Activated CD8-positive, alpha-beta T cell treated with anti-CD3 and anti-CD28 coated beads for 36 hours (primary cell): ENCODE results near the gene ART5. TPM values are rescaled to one million over a fixed set of nuclear protein-coding genes. Genes with fewer than 3 reads are reported as not detected.
A peak's percentile ranks its signal among the peaks of the same experiment; 100 is the strongest.

Source experiments
- ATAC-seq: fragments of 200-7000 bp; cut with Tn5 transposase; one replicate; pipeline ENCODE4 v1.10.0; 2021; ENCODE audit warnings: mild to moderate bottlenecking, moderate library complexity
- CTCF ChIA-PET: fragments of 350-600 bp; sonication (Branson Sonifier 250); formaldehyde crosslinking; loops from one replicate; lab custom pipeline; 2021; ENCODE audit warnings: antibody characterized with exemption; lab: Charles Lee
- POLR2A ChIA-PET: fragments of 350-600 bp; sonication (Branson Sonifier 250); formaldehyde crosslinking; loops from one replicate; lab custom pipeline; 2021; ENCODE audit warnings: antibody characterized with exemption; lab: Charles Lee
- DNase-seq: peaks from one replicate; pipeline ENCODE4 v3.0.0-alpha.2; 2020
- H3K27ac Mint-ChIP-seq: one replicate; pipeline ENCODE4 v1.8.0; 2021; ENCODE audit warnings: mild to moderate bottlenecking, mixed read lengths
- H3K27me3 Mint-ChIP-seq: one replicate; pipeline ENCODE4 v1.8.0; 2021; ENCODE audit warnings: mixed read lengths
- H3K36me3 Mint-ChIP-seq: one replicate; pipeline ENCODE4 v1.8.0; 2021; ENCODE audit warnings: low read depth, mixed read lengths
- H3K4me1 Mint-ChIP-seq: one replicate; pipeline ENCODE4 v1.8.0; 2021; ENCODE audit warnings: low read depth, mixed read lengths
- H3K4me3 Mint-ChIP-seq: one replicate; pipeline ENCODE4 v1.8.0; 2021; ENCODE audit warnings: mild to moderate bottlenecking, moderate library complexity, mixed read lengths
- H3K9me3 Mint-ChIP-seq: one replicate; pipeline ENCODE4 v1.8.0; 2021; ENCODE audit warnings: mixed read lengths
- intact Hi-C: fragments of 100-400 bp; cut with micrococcal nuclease; formaldehyde crosslinking; loops from one replicate; pipeline ENCODE4 v1.10.0; 2022
- total RNA-seq, 2 experiments: library from RNA; stranded (reverse); gene quantifications; one replicate each; pipeline ENCODE4 v1.2.3, GENCODE V29; 2021
- TF ChIP-seq, protein P1 (sequence below): fragments of 200-600 bp; IDR thresholded peaks from one replicate; pipeline ENCODE4 v1.8.0; 2022; ENCODE audit warnings: antibody characterized with exemption, mild to moderate bottlenecking

ART5 gene
- total RNA-seq, 2 experiments from 2014 or later: not detected

DNA sequence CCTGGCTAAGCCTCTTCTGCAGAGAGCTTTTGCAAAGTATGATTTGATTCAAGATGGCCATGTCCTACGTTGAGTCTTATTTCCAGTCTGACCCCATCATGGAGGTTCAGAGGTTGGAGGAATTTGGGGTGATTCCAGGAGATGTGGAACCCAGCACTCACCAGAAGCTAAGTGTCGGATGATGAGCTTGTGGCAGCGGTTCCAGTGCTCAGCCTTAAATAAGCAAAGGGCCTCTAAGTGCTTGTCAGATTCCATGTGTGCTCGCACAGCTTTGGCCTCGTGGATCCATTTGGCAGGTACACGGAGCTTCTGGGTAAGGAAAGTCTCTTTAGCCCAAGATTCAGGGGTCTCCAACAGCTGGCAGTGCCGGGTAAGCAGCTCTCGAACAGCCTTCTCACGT, 41.2 kb upstream of the ART5 start:
- DNase-seq (no peak), ATAC-seq (no peak)
- Mint-ChIP-seq H3K9me3 (no peaks in the 10 kb centered on the region), H3K4me3 (no peak overlapping the region), H3K27ac (no peak overlapping the region), H3K36me3 (peaks cover 63% of the 10 kb centered on the region), H3K27me3 (no peaks in the 10 kb centered on the region), H3K4me1 (no peaks in the 10 kb centered on the region)
- TF ChIP-seq, protein P1, sequence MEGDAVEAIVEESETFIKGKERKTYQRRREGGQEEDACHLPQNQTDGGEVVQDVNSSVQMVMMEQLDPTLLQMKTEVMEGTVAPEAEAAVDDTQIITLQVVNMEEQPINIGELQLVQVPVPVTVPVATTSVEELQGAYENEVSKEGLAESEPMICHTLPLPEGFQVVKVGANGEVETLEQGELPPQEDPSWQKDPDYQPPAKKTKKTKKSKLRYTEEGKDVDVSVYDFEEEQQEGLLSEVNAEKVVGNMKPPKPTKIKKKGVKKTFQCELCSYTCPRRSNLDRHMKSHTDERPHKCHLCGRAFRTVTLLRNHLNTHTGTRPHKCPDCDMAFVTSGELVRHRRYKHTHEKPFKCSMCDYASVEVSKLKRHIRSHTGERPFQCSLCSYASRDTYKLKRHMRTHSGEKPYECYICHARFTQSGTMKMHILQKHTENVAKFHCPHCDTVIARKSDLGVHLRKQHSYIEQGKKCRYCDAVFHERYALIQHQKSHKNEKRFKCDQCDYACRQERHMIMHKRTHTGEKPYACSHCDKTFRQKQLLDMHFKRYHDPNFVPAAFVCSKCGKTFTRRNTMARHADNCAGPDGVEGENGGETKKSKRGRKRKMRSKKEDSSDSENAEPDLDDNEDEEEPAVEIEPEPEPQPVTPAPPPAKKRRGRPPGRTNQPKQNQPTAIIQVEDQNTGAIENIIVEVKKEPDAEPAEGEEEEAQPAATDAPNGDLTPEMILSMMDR: no peak
- CTCF ChIA-PET: interaction anchor here (2.8 kb wide), 1 partner anchor 126 kb away, joined by 8 read pairs; the partner anchor contains the start of gene PGAP2
- POLR2A ChIA-PET: no interaction called here
- intact Hi-C loops: no loop called here

DNA sequence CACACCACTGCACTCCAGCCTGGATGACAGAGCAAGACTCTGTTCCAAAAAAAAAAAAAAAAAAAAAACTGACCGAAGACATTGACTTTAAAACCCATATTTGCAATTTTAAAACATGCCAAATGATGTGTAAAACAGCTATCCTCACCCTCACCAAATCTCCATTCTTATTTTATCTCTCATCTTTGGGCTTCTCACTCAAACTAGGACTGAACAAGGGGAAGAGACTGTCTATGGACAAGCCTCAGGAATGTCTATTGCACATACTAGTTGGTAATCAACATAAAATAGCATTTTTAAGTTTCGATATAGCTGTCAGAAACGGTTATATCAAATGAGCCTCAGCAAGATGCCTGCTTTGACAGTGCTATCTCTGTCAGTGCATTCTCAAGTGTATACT, 37.3 kb upstream of the ART5 start:
- Mint-ChIP-seq H3K36me3 (peaks cover 64% of the 10 kb centered on the region), H3K4me3 (no peak overlapping the region), H3K4me1 (no peaks in the 10 kb centered on the region), H3K27me3 (no peaks in the 10 kb centered on the region), H3K9me3 (no peaks in the 10 kb centered on the region), H3K27ac (no peak overlapping the region)
- CTCF ChIA-PET: interaction anchor here (1.1 kb wide), 1 partner anchor 9 kb away, joined by 3 read pairs; no protein-coding TSS in a partner anchor
- DNase-seq (no peak), ATAC-seq (no peak)
- intact Hi-C loops: no loop called here
- POLR2A ChIA-PET: interaction anchor here (0.6 kb wide), 1 partner anchor 85 kb away, joined by 3 read pairs; no protein-coding TSS in a partner anchor
- TF ChIP-seq, protein P1: no peak

DNA sequence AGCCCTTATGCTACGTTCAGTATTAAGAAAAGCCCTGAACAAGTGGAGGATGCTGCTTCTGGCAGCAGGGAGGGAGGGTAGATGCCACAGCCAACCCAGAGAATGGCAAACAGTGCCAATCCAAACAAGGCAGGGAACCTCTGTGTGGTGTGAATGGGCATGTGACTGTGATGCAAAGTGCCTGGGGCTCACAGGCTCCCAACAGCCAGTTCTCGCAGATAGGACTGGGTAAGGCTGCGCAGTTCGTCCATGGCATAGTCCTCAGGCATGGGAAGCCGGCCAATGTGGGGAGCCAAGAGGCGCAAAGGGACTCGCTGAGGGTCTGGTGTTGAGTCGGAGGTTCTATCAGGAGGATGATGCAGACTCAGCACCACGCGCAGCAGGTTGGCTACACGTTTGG, 34.2 kb upstream of the ART5 start:
- ChIA-PET CTCF (interaction anchor here (2.7 kb wide), 1 partner anchor 131 kb away, joined by 7 read pairs; the partner anchor contains the start of gene PGAP2), POLR2A (no interaction called here)
- ATAC-seq (no peak), DNase-seq (no peak)
- TF ChIP-seq, protein P1: no peak
- H3K4me3 Mint-ChIP-seq: no peak overlapping the region
- no peaks in the 10 kb centered on the region for H3K27me3 Mint-ChIP-seq
- H3K36me3 Mint-ChIP-seq: peaks cover 47% of the 10 kb centered on the region
- intact Hi-C loops: no loop called here
- no peaks in the 10 kb centered on the region for H3K9me3 Mint-ChIP-seq
- H3K27ac Mint-ChIP-seq: no peak overlapping the region
- H3K4me1 Mint-ChIP-seq: no peaks in the 10 kb centered on the region

DNA sequence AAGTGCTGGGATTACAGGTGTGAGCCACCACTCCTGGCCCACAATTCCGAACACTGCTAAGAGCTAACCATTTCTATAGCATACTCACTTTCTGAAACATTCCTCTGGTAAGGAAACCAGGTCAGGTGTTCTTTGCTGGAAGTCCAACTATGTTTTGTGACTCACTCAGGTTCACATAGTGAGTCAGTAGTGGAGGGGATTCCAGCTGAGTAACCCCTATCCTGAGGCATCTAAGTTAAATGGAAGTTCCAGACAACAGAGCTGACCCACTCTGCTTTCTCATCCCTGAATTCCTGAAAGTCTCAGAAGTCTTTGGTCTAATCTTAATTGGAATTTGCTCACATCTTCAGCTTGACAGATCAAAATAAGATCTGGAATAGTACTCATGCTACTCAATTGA, 32.4 kb upstream of the ART5 start:
- ChIA-PET POLR2A (interaction anchor here (1.2 kb wide), 1 partner anchor 19 kb away, joined by 5 read pairs; no protein-coding TSS in a partner anchor), CTCF (no interaction called here)
- Mint-ChIP-seq H3K27ac (no peak overlapping the region), H3K4me1 (no peaks in the 10 kb centered on the region), H3K36me3 (peaks cover 44% of the 10 kb centered on the region), H3K9me3 (no peaks in the 10 kb centered on the region), H3K27me3 (no peaks in the 10 kb centered on the region), H3K4me3 (no peak overlapping the region)
- TF ChIP-seq, protein P1: no peak
- DNase-seq: no peak
- intact Hi-C loops: no loop called here
- no peak for ATAC-seq

DNA sequence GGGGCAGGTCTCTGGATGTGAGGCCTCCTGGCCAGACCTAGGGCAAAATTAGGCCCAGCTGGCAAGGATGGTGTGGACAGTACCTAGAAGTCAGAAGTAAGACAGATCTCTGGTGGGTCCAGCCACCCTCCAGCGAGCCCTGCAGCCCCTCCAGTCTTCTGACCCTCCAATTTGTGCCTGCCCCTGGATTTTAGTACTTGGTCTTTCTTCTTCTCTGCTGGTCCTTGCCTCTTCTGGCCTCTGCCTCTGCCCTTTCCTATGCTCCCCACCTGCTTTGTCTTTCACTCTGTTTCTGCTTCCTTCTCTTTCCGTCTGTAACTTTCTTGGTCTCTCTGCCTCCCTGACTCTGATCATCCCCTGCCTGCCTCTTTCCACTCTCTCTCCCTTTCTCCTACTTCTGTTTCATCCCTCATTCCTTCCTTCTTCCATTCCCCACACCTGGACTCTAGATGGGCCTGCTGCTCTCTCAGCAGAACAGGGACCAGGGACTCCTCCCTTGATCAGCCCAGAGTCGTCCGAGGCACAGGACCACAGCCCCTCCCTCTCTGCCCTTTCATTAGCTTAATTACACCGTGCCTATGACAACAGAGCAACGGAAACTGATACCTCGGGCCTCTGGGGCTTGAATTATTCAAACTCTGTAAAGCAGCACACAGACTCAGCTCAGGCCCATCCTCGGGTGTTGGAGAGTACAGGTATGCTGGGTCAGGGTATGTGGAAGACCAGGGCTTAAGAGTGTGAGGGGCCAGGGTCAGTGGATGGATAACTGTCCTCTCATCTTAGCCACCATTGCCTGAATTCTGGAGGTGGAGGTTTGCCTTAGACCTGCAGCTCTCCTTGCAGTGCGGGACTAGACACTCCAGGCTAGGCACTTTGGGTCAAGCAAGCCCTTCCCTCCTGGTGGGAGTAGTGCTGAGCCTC, 29.8 kb upstream of the ART5 start, which contains the start of gene CHRNA10:
Gene CHRNA10, minus strand, starts transcription at position 51 of the 921 bp plus-strand sequence. CDS start 72 bp downstream, outside the sequence.
- Mint-ChIP-seq H3K27me3 (no peaks in the 10 kb centered on the region), H3K4me1 (no peaks in the 10 kb centered on the region), H3K4me3 (no peak within 1 kb of the TSS), H3K9me3 (no peaks in the 10 kb centered on the region), H3K27ac (peak within 1 kb of the TSS; percentile 18), H3K36me3 (peaks cover 37% of the 10 kb centered on the region)
- TF ChIP-seq, protein P1: no peak
- DNase-seq (no peak), ATAC-seq (no peak)
- intact Hi-C loops: no loop called here
- POLR2A ChIA-PET: no interaction called here
- CTCF ChIA-PET: no interaction called here
